HS-27A (cell line): ENCODE data around the gene CDC123.
"Not testable (repeated sequence)": the region's sequence is repeated elsewhere in the genome, so short reads cannot be mapped to it uniquely, and the experiment has no call there.

Experiments
- DNase-seq: peaks from one replicate; pipeline ENCODE4 v3.0.0-alpha.2; 2012; ENCODE audit warnings: low read depth, missing footprints

The CDC123 gene

DNA sequence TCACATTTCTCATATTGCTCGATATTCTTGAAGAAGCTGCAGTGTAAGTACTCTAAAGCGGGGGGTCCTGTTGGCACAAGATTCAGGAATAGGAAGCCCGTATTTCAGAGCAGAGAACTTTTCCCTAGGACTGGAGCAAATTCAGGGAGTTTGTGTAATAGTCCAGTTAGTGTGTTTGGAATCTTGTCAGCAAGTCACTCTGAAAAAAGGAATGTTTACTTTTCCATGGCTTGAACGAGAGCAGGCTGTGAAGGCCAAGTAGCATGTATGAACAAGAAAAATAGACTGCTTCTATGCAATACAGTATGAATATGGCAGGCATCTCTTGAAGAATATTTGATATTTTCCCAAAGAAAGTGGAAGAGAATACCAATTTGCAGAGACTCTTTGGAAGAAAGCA, 39.8 kb downstream of the CDC123 start:
- no peak for DNase-seq

DNA sequence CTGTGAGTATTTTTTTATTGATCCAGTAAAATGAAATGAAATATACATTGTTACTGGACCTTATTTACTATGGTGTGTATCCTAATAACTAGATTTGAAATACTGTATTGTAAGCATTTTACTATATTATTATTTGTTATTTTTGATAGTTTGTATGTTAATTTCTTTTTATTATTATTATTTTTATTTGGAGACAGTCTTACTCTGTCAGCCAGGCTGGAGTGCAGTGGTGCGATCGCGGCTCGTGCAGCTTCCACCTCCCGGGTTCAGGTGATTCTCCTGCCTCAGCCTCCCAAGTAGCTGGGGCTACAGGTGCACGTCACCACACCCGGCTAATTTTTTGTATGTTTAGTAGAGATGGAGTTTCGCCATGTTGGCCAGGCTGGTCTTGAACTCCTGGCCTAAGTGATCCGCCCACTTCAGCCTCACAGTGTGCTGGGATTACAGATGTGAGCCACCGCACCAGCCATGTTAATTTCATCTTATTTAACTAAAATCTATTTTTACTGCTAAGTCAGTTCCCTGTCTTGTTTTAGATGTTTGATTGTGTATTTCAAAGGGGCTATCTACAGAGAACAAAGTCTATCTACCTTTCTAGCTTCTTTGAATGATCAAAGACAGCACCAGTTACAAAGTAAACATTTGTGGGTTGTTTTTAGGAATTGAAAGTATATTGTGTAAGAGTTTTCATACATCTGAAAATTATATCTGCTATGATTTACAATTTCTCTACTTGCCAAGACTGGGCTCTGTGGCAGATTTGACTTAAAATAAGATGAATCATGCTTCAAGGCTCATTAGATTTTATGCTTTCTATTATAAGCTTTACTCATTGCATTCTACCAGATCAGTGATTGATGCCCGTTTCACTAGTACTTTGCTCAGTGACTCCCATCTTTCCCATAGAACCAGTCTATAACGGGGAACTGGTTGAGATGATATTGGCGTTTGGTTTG, 41.6 kb downstream of the CDC123 start:
- DNase-seq: no peak

DNA sequence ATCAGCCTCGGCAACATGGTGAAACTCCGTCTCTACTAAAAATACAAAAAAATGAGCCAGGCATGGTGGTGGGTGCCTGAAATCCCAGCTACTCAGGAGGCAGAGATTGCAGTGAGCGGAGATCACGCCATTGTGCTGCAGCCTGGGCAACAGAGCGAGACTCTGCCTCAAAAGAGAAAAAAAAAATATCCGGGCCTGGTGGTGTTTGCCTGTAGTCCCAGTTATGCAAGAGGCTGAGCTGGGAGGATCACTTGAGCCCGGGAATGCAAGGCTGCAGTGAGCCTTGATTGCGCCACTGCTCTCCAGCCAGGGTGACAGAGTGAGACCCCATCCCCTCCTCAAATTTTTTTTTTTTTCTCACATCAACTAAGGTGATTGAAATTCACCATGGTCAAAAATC, 42.8 kb downstream of the CDC123 start:
- no peak for DNase-seq

DNA sequence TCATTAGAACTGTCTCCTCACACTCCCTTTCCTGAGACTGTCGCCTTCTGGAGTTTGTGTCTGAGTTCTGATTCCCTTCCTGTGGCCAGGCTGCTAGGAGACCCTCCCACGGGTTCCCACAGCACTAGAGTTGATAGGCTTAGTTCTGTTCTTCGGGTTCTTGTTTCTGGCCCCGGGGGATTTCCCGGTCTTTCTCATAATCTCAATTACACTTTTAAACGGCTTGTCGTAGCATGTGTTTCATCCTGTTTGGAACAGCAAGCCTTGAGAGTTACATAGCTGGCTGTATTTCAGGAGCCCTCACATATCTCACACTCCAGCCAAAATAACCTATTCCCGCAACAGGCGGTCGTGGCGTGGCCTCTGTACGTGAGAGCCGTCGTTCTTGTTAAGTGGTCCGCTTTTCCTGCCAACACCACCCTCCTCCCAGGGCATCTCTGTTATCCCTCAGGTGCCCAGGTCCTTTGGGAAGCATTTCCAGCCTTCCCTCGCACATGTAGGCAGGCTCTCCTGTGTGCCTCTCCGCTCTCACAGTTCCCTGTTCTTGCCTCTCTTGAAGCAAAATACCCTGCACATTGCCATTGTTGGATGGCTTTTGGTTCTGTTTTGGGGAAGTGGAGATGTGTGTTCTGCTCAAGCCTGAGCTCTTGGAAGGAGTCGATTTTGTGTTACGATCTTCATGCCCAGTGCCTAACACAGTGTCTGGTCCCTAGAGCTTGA, 46.0 kb downstream of the CDC123 start:
- no peak for DNase-seq

DNA sequence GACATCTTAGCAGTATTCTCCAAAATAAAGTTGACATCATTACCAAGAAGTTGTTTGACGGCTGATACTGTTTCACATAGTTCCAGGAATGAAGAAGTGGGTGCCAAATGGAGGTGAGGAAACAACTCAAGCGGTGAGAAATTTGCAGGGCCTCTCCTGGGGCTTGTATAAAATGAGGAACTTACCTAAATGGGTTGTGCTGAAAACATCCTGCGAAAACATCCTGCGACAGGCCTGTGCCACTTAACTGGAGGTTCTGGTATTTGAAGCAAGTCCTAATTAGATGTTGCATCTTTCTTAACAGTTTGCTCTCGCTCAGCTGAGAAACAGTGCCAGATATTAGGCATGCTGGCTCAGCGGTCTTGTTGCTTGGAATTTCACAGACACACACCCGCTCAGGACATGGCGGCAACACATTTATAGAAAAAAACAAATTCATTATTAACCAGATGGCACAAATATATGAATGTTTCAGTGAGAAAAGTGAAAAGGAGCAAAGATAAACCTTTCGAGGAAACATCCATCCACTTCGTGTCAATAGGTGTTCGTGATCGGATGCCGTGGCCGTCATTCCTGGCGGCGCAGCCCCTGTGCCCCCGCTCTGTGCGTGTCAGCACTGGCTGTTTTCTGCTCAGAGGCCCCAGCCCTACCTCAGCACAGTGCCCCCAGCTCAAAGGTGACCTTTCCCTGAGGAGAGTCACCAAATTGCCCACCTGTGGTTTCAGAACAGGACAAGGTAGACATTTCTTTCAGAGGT, 48.1 kb downstream of the CDC123 start:
- no peak for DNase-seq

DNA sequence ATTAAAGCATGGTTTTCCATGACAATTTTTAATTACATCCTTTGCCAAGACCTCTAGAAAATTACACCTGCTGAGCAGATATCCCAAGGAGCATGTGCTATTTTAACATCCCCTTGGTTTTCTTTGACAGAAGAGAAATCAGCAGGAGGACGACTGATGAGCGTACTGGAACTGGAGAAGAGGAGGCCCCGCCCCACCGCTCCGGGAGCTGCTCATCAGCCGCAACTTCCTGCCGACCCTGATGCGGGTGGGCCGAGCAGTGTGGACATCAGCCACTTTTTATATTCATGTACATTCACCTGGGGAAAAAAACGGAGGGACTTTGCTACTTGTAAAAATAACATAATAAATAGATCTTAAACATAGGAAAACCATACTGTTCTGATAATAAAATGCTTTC, 54.2 kb downstream of the CDC123 start:
- DNase-seq: no peak

DNA sequence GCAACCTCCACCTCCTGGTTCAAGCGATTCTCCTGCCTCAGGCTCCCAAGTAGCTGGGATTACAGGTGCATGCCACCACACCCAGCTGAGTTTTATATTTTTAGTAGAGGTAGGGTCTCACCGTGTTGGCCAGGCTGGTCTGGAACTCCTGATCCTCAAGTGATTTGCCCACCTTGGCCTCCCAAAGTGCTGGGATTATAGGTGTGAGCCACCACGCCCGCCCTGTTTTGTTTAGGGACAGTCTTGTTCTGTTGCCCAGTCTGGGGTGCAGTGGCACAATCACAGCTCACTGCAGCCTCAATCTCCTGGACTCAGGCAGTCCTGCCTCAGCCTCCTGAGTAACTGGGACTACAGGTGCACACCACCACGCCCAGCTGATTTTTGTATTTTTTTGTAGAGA, 54.7 kb downstream of the CDC123 start:
- DNase-seq: not testable (repeated sequence)

DNA sequence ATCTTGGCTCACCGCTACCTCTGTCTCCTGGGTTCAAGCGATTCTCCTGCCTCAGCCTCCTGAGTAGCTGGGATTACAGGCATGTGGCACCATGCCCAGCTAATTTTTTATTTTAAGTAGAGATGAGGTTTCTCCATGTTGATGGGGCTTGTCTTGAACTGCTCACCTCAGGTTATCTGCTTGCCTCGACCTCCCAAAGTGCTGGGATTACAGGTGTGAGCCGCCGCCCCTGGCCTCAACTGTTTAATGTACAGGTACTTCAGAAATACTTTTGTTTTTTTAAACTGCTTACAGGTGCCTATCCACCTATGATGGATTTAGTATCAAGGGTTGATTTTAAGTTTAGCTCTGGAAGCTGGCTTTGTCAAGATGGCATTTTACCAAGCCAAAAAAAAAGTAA, 55.6 kb downstream of the CDC123 start:
- DNase-seq: no peak

DNA sequence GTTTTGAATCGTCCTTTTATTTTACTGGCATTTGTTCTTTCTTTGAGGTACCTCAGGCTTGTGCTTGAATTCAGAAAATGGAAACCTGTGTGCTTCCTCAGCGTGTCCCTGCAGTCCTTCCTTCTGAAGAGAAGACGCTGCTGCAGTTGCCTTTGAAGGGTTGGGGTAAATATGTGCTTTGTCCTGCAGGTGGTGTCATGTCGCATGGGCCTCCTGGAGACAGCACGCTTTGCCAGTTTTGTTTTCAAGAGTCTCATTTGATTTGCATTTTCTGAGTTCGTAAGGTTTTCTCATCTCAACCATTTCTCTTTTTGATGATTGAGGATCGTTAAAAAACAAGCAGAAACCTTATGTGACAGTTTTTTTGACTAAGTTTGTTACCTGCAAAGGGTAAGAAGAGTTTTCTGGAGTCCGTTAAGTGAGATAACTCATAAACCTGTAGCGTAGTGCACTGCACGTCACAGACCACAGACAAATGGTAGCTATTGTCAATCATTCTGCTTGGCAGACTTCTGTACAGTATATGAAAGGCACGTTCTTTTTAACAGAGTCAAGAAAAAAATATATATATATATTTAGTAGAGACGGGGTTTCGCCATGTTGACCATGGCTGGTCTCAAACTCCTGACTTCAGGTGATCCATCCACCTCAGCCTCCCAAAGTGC, 57.0 kb downstream of the CDC123 start:
- DNase-seq: no peak

DNA sequence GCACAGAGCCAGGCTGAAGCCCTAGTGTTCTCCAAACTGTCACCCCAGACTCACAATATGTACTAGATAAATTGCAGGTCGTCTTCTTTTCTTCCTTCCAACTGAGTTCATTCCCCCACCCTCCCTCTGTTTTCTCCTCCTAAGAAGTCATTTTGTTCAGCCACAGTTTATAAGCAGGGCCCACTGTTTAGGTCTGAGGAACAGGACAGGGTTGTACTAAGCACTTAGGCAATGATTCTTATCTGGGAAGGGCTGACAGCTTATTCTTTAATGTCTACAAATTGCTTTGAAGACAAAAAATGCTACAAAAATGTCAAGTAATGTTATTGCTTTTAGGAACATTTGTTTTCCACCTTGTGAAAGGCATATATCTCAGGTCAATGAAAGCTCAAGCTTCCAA, 59.1 kb downstream of the CDC123 start:
- DNase-seq: no peak

DNA sequence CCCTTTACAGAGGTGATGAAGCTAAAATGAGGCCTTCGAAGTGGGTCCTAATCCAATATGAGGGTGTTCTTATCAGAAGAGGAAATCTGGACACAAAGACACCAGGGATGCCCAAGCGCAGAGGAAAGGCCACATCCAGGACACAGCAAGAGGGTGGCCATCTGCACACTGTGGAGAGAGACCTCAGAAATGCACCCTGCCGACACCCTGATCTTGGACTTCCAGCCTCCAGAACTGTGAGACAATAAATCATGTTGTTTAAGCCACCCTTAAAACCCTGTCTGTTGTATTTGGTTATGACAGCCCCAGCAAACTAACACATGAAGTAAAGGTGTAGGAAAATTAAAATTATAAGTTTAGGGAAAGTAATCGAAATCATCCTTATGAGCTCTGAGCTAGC, 64.0 kb downstream of the CDC123 start:
- no peak for DNase-seq

DNA sequence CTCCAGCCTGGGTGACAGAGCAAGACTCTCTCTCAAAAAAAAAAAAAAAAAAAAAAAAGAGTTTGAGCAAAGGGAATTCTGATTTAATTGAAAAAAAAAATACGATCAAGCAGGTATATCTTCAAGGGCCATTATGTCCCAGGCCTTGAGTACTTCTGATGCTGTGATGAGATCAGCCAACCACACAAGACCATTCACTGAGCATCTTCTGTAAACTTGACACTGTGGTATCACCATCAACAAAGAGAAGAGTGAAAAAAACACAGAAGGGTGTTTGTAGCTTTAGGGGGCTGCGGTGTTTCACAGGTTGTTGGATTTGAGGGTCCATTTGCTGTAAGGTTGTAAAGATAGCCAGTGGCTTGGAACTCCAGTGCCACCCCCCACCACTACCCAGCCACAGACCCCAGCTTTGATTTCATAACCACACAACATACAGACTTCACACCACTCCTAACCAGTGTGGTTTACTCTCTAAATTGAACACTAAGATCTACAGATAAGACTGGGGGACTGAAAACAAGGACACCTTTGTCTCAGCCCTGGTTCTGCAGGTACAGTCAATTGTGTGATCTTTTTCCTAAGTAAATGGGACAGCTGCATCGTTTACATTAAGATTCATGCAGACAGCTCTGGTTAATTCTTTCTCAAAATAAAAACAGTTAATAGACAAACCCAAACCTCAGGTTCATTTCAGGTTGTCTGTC, 66.4 kb downstream of the CDC123 start:
- DNase-seq: no peak

DNA sequence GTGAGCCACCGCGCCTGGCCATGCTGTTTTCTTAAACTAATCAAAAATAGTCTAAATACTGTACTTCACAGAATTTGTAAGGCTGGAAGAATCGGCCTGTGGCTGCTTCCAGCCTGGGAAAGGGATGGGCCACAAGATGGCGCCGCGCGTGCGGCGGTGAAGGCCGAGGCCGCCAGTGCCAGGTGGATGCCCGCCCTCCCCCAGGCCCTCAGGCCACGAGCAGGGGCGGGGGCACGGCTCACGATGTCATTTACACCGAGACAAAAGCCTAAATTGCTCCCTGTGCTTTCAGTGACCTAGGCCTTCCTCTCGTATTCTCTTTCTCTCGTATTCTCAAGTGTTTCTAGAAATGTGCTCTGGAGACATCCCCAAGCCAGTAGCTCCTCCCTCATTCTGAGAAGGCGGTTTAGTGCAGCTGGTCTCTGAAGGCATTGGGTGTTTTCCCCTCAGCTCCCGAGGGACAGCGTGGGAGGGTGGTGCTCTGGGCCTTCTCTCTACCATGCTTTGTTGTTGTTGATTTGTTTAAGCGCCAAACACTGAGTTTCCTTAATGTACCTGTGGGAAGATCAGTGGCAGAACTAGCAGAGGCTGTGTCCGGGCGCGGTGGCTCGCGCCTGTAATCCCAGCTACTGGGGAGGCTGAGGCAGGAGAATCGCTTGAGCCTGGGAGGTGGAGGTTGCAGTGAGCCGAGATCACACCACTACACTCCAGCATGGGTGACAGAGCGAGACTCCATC, 68.4 kb downstream of the CDC123 start:
- peak; percentile 26 for DNase-seq

DNA sequence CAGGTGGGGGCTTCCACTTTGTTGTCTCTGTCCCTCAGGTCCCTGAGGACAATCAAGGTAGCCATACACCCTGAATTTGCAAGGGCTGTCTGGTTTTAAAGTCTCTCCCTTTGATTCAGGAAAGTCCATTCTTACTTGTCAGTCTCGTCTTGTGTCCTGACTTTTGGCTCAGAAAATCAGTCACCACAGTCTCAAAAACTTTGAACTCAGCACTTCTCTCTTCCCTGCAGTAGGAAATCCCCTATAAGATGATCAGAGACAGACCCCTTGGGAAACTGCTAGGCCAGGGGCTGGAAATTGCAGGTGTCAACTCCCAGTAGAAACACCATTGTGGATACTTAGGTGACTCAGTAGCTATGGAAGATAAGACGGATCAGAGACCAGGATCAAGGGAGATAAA, 73.1 kb downstream of the CDC123 start:
- DNase-seq: no peak

DNA sequence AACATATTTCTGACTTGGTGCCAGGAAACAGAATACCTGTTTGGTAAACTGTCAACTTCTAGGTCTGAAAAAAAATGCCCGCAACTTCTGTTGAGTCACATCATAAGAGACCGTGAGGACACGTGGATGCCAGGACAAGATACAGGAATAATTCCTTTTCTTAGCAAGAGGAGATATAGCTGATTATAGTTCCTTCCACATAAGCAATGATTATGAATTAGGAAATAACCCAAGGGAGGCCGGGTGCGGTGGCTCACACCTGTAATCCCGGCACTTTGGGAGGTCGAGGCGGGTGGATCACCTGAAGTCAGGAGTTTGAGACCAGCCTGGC, 75.2 kb downstream of the CDC123 start:
- peak; percentile 1 for DNase-seq

DNA sequence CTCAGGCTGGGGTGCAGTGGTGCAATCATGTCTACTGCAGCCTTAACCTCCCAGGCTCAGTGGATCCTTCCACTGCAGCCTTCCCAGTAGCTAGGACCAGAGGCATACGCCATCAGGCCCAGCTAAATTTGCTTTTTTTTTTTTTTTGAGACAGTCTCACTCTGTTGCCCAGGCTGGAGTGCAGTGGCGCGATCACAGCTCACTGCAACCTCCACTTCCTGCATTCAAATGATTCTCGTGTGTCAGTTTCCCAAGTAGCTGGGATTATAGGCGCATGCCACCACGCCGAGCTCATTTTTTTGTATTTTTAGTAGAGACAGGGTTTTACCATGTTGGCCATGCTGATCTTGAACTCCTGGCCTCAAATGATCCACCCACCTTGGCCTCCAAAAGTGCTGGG, 81.9 kb downstream of the CDC123 start:
- not testable (repeated sequence) for DNase-seq

DNA sequence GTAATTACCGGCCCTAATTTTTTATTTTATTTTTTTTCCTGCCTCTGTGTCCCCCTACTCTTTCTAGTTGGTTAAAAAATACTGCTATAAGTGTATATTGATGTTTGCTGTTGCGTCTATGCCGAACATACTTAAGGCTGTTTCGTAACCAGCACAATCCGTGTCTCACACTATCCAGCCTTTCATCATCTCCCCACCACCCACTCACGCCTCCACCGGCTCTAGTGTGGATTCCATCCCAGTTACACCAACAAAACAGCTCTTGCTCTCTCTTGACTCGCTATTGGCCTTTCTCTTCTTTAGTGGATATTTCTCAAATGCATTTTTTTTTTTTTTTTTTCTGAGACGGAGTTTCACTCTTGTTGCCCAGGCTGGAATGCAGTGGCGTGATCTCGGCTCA, 83.3 kb downstream of the CDC123 start:
- no peak for DNase-seq

DNA sequence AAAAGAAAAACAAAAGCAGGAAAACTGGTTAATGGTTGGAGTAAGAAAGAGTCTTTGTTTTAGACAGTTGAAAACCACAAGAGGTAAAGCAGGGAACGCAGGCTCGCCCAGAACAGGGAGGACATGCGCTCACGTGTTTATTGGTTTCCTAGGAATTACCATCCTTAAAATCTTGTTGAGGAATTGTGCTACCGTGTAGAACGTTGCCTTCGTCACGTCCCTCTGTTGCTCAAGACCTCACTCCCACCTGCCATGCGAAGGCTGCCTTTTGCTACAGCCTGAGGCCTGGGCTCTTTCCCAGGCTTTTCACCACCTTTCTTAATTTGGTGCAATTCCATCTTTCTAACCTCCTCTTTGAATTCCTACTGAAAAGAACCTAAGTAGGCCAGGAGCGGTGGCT, 91.8 kb downstream of the CDC123 start:
- no peak for DNase-seq

DNA sequence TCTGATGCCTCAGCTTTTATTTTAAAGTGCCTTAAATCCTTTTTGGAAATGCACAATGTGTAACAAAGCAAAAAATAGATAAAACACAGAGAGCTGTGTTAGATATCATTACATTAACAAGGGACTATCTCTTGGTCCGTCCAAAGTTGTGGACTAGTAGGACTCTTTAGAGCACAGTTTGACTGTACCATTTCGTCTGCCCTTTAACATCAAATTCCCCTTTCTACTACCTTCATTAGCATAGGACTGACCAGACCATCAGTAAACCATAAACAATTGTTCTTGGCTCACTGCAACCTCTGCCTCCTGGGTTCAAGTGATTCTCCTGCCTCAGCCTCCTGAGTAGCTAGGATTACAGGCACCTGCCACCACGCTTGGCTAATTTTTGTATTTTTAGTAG, 101.8 kb downstream of the CDC123 start:
- DNase-seq: not testable (repeated sequence)

DNA sequence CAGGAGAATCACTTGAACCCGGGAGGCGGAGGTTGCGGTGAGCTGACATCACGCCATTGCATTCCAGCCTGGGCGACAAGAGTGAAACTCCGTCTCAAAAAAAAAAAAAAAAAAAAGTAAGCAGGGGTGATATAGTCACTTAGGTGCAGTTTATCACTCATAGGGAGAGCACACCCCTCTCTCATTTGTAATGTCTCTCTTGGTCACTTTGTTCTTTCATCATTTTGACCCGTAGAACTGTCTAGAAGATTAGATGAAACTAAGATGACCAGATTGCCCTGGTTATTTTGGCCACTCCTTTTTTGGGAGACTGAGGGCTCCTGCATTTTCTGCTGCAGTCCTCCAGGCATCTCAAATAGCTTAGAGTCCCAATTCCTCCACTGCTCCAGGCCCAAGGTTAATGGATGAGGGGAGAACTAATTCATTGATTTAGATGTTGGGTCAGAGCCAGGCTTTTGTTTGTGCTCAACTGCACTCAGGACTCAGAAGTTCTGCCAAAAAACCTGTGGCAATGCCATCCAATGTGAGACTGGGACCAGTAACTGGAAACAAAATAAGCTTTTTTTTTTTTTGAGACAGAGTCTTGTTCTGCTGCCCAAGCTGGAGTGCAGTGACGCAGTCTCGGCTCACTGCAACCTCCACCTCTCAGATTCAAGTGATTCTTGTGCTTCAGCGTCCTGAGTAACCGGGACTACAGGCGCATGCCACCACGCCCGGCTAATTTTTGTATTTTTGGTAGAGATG, 103.4 kb downstream of the CDC123 start:
- DNase-seq: no peak
